CD4-positive, alpha-beta T cell treated with Interleukin-6 at 100 ng/mL for 8 hours (primary cell): Measurements from ENCODE around the gene RPL22.

Experiments used
- DNase-seq: peaks from one replicate; pipeline ENCODE4 v3.0.0-alpha.2; 2020; ENCODE audit warnings: mixed read lengths, low spot score

RPL22 gene

GRCh38 chr1:6172549-6172948, 26.8 kb downstream of the RPL22 start:
- no peak for DNase-seq

DNA sequence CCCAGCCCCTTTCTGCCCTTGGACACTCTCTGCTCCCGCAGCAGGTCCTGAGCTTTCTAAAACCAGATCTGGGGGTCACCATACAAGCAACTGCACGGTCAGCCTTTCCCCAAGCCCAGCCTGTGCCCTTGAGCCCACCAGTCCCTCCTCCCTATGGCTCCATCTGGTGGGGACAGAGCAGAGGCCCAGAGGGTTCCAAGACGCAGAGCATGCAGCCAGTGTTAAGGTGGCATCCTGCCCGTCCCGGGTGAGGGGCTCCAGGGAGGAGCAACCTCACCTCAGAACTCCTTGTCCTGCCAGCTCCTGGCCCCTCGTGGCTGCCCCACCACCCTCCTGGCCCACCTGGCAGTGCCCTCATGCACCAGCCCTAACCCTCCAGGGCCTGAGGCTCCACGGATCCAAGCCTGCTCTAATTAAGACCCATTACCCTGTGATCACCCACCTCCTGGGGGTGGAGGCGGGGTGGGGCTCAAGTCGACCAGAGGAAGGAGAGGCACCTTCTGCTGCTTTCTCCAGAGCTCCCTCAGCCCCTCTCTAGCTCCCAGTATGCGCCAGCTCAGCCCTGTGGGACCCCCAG, 27.8 kb downstream of the RPL22 start:
- DNase-seq = no peak

DNA sequence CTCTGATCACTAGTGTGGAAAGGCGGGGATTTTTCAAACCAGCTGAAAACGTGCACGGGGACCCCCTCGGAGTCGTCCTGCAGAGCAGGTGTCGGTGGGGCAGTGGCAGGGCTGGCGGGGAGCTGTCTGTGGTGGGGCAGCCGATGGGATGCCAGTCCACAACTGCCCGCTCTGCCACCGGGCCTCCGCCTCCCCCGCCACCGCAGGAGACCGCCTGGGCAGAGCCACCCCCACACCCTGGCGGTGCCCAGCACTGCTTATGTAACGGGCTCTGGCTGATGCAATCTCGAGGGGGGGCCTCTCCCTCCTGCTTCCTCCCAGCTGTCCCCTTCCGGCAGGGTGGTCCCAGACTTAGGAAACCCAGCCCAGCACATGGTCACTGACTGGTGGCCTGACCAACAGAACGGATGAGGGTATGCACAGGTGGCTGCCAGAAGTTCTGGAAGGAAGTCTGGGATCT, 28.6 kb downstream of the RPL22 start:
- DNase-seq = no peak

GRCh38 chr1:6170116-6170741, 29.2 kb downstream of the RPL22 start:
- no peak for DNase-seq

- no peak for DNase-seq
Observed at GRCh38 chr1:6168947-6169586, 30.3 kb downstream of the RPL22 start.

- DNase-seq = no peak
Observed at GRCh38 chr1:6167391-6168303, 31.7 kb downstream of the RPL22 start.

DNA sequence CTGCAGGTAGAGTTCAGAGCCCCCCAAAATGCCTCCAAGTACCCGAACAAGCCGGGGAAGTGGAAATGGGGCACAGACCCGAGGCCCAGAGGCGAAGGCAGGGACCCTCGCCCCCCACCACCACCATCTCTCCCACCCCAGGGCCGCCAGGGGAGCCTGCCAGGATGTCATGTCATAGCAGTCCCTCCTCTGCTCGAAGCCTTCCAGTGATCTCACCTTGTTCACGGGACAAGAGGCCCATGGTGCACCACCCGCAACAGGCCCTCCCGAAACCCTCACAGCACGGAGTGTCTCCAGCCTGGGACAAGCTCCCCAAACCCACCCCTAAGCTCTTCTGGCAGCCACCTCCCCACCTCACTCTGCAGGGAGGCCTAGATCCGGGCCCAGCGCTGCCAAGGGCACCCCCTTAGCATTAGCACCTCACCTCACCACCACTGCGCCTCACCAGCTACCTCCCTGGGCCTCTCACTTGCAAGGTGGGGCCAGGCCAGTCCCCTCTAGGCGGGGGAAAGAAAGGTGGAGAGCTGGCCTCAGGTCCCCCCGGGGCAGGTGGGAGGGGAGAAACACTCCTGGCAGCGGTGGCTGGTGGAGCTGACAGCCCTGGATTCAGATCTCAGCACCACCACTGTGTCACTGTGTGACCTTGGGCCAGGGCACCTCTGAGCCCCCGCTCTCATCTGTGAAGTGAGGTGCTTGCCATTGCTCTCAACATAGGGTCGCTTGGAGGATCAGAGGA, 32.6 kb downstream of the RPL22 start:
- no peak for DNase-seq

GRCh38 chr1:6166221-6166620, 33.2 kb downstream of the RPL22 start:
- DNase-seq = no peak

- DNase-seq = no peak
Observed at GRCh38 chr1:6165441-6165985, 33.9 kb downstream of the RPL22 start.

DNA sequence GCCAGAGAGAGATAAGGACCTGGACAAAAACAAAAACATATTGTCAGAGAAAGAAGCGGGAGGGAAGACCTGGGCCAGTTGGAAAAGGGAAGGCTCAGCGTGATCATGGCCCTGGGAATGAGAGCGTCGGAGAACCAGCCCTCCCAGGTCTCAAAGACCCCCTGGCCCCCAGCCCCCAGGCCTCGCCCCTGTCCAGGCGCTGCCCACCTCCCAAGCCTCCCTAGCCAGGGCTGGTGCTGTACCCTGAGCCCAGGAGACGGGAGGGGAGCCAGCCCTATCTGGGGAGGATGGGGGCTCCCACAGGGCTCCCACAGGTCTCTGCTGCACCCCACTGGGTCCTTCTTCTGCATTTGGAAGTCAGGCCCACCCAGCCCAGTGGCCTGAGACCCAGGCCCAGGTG, 34.4 kb downstream of the RPL22 start:
- no peak for DNase-seq

GRCh38 chr1:6163973-6164617, 35.3 kb downstream of the RPL22 start:
- DNase-seq = no peak

- no peak for DNase-seq
Observed at GRCh38 chr1:6163191-6163972, 36.0 kb downstream of the RPL22 start.

DNA sequence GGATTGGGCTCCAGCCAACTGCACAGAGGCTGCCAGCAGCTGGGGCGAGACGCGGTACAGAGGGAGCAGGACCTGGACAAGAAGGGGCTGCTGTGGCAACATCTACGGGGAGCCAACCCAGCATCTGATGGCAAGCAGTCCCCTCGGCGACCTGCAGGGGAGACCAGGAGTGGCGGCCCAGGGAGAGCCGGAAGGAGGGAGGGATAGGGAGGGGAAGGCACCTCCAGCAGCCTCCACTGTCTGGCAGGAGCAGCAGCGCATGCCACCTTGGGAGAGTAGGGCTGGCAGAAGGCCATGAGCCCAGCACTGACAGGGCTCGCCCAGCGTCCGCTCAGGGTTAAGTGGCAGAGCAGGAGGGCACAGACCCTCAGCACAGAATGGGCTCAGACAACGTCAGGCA, 36.6 kb downstream of the RPL22 start:
- no peak for DNase-seq

- DNase-seq = no peak
Observed at GRCh38 chr1:6162341-6162740, 37.1 kb downstream of the RPL22 start.

DNA sequence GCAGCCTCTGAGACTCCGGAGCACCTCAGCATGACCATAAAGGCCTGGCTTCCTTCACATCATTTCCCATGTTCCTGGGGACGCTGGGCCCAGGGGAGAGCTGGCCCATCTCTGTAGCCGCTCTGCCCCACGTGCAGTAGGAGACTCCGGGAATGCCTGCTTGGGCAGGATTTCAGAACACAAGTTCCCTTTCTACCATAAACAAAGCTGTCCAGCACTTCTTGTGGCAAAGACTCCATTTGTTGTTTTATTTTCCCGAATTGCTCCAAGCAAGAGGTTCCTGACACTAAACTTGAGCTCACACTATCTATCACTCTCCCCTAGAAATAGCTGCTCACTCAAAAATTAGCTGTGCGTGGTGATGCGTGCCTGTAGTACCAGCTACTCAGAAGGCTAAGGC, 41.2 kb downstream of the RPL22 start:
- DNase-seq = no peak

- DNase-seq = no peak
Observed at GRCh38 chr1:6157528-6158174, 41.7 kb downstream of the RPL22 start.

DNA sequence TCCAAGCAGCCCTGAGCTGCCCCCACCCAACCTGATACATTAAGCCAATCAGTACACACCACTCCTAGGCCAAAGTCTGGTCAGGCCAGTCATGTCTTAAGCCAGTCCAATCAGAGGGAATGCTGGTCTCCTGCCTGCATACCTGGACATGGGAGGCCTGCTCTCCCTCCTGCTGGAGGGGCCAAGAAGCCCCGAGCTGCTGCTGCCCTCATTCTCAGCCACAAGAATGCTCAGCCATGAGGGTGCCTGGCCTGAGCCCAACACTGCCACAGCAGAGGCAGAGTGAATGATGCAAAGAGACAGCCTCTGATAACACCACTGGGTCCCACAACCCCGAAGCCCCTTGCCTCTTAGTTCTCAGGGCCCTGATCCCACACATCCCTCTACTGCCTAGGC, 42.3 kb downstream of the RPL22 start:
- DNase-seq = no peak

GRCh38 chr1:6154525-6155319, 44.7 kb downstream of the RPL22 start:
- DNase-seq = no peak

- no peak for DNase-seq
Observed at GRCh38 chr1:6152882-6153281, 46.5 kb downstream of the RPL22 start.
